Measurements from ENCODE around the gene ROPN1L.
"Not testable (repeated sequence)": the region's sequence is repeated elsewhere in the genome, so short reads cannot be mapped to it uniquely, and the experiment has no call there.

ROPN1L gene

GRCh38 chr5:10480237-10480985, 38.7 kb downstream of the ROPN1L start:
- no peak for DNase-seq

GRCh38 chr5:10481241-10481935, 39.7 kb downstream of the ROPN1L start:
- no peak for DNase-seq

- no peak for DNase-seq
Observed at GRCh38 chr5:10482791-10483530, 41.3 kb downstream of the ROPN1L start.

GRCh38 chr5:10484774-10485141, 43.1 kb downstream of the ROPN1L start:
- DNase-seq = no peak

- no peak for DNase-seq
Observed at GRCh38 chr5:10485142-10485795, 43.6 kb downstream of the ROPN1L start.

- no peak for DNase-seq
Observed at GRCh38 chr5:10485897-10486296, 44.2 kb downstream of the ROPN1L start.

- DNase-seq = no peak
Observed at GRCh38 chr5:10486511-10487344, 45.0 kb downstream of the ROPN1L start.

GRCh38 chr5:10488144-10488543, 46.5 kb downstream of the ROPN1L start:
- DNase-seq = no peak

- no peak for DNase-seq
Observed at GRCh38 chr5:10489810-10490426, 48.2 kb downstream of the ROPN1L start.

- DNase-seq = no peak
Observed at GRCh38 chr5:10490927-10491672, 49.4 kb downstream of the ROPN1L start.

- no peak for DNase-seq
Observed at GRCh38 chr5:10491673-10492026, 50.0 kb downstream of the ROPN1L start.

GRCh38 chr5:10493884-10494283, 52.2 kb downstream of the ROPN1L start:
- no peak for DNase-seq

GRCh38 chr5:10494497-10494896, 52.8 kb downstream of the ROPN1L start:
- DNase-seq = not testable (repeated sequence)

- DNase-seq = no peak
Observed at GRCh38 chr5:10497554-10497953, 55.9 kb downstream of the ROPN1L start.

GRCh38 chr5:10498350-10498749, 56.7 kb downstream of the ROPN1L start:
- DNase-seq = no peak

- DNase-seq = no peak
Observed at GRCh38 chr5:10499066-10499465, 57.4 kb downstream of the ROPN1L start.

GRCh38 chr5:10499776-10500175, 58.1 kb downstream of the ROPN1L start:
- no peak for DNase-seq

GRCh38 chr5:10500669-10501068, 59.0 kb downstream of the ROPN1L start:
- no peak for DNase-seq

- DNase-seq = no peak
Observed at GRCh38 chr5:10501554-10502075, 59.9 kb downstream of the ROPN1L start.

- DNase-seq = no peak
Observed at GRCh38 chr5:10502130-10502529, 60.5 kb downstream of the ROPN1L start.

GRCh38 chr5:10502578-10502977, 60.9 kb downstream of the ROPN1L start:
- DNase-seq = no peak
